KOPT-K1 (cell line): Measurements from ENCODE around the gene KANSL1L.

Experiments
- H3K27ac ChIP-seq: fragments of 200-600 bp; sonication (generic); 2 replicates; pipeline ENCODE4 v1.5.1; 2016; ENCODE audit warnings: antibody characterized with exemption, mild to moderate bottlenecking, low read depth, low read length; ENCODE audit not compliant: poor library complexity, severe bottlenecking
- H3K36me3 ChIP-seq: fragments of 200-600 bp; sonication (generic); 2 replicates; pipeline ENCODE4 v1.5.1; 2017; ENCODE audit warnings: antibody characterized with exemption, mild to moderate bottlenecking, low read length, moderate library complexity; ENCODE audit not compliant: insufficient read depth
- H3K9me3 ChIP-seq: fragments of 200-600 bp; sonication (generic); 2 replicates; pipeline ENCODE4 v1.5.1; 2017; ENCODE audit warnings: antibody characterized with exemption, low read length, mild to moderate bottlenecking; ENCODE audit not compliant: insufficient read depth, poor library complexity, severe bottlenecking

Gene KANSL1L

GRCh38 chr2:209974576-209974975, 196.6 kb downstream of the KANSL1L start:
- no peaks in the 10 kb centered on the region for H3K9me3 ChIP-seq
- no peaks in the 10 kb centered on the region for H3K36me3 ChIP-seq
- H3K27ac ChIP-seq = no peak overlapping the region

DNA sequence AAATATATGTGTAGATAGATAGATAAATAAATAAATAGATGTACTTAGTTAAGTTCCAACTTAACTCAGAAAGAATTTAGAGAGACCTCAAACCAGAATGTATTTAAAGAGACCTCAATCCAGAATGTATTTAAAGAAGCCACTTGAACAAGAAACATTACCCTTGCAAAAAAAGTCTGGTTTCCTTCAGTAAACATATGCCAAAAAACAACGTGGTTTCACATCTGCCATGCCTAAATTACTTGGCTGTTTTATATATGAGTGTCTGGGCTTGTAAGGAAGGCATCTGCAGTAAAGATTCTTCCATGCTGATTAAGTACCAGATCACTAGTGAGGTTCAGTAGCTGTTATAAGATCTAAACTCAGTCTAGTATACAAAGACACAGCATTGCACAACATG, 197.9 kb downstream of the KANSL1L start:
- no peak overlapping the region for H3K27ac ChIP-seq
- H3K36me3 ChIP-seq = no peaks in the 10 kb centered on the region
- H3K9me3 ChIP-seq = no peaks in the 10 kb centered on the region
